ENCODE data around the gene CCDC158.
"Not testable (repeated sequence)": the region's sequence is repeated elsewhere in the genome, so short reads cannot be mapped to it uniquely, and the experiment has no call there.

CCDC158 gene

GRCh38 chr4:76311896-76312331 lies 109.0 kb downstream of the CCDC158 start:
- no peak for DNase-seq (ENCODE audit: low read depth in 3 of 3)

GRCh38 chr4:76310683-76311082 lies 110.3 kb downstream of the CCDC158 start:
- DNase-seq (ENCODE audit: low read depth in 3 of 3) = no peak

GRCh38 chr4:76309939-76310550 lies 110.9 kb downstream of the CCDC158 start:
- DNase-seq (ENCODE audit: low read depth in 3 of 3) = no peak

- no peak for DNase-seq (ENCODE audit: low read depth in 3 of 3)
Measured at GRCh38 chr4:76308548-76308947, 112.4 kb downstream of the CCDC158 start.

GRCh38 chr4:76307660-76308014 lies 113.3 kb downstream of the CCDC158 start:
- no peak for DNase-seq (ENCODE audit: low read depth in 3 of 3)

GRCh38 chr4:76306882-76307659 lies 113.9 kb downstream of the CCDC158 start:
- DNase-seq (ENCODE audit: low read depth in 3 of 3) = peak in 1 of 3 donors; percentile 24

GRCh38 chr4:76305971-76306881 lies 114.7 kb downstream of the CCDC158 start, which contains the start of gene STBD1:
TSS of gene STBD1 (plus strand) at chr4:76306733. CDS start at chr4:76306770, 37 bp downstream.
- DNase-seq (ENCODE audit: low read depth in 3 of 3) = peak in 1 of 3 donors; percentile 21

GRCh38 chr4:76305033-76305687 lies 115.8 kb downstream of the CCDC158 start:
- DNase-seq (ENCODE audit: low read depth in 3 of 3) = peak in 1 of 3 donors; percentile 4

GRCh38 chr4:76302826-76303438 lies 118.0 kb downstream of the CCDC158 start:
- no peak for DNase-seq (ENCODE audit: low read depth in 3 of 3)

- DNase-seq (ENCODE audit: low read depth in 3 of 3) = no peak
Measured at GRCh38 chr4:76301775-76302162, 119.2 kb downstream of the CCDC158 start.

GRCh38 chr4:76301068-76301774 lies 119.7 kb downstream of the CCDC158 start:
- DNase-seq (ENCODE audit: low read depth in 3 of 3) = peak in 2 of 3 donors; percentile 22 to 29

GRCh38 chr4:76300012-76300411 lies 120.9 kb downstream of the CCDC158 start:
- no peak for DNase-seq (ENCODE audit: low read depth in 3 of 3)

GRCh38 chr4:76298227-76298626 lies 122.7 kb downstream of the CCDC158 start:
- no peak for DNase-seq (ENCODE audit: low read depth in 3 of 3)

- no peak for DNase-seq (ENCODE audit: low read depth in 3 of 3)
Measured at GRCh38 chr4:76296286-76296820, 124.6 kb downstream of the CCDC158 start.

- DNase-seq (ENCODE audit: low read depth in 3 of 3) = no peak
Measured at GRCh38 chr4:76293772-76294171, 127.2 kb downstream of the CCDC158 start.

GRCh38 chr4:76292730-76293129 lies 128.2 kb downstream of the CCDC158 start:
- no peak for DNase-seq (ENCODE audit: low read depth in 3 of 3)

GRCh38 chr4:76287811-76288210 lies 133.1 kb downstream of the CCDC158 start:
- DNase-seq (ENCODE audit: low read depth in 3 of 3) = not testable (repeated sequence)

GRCh38 chr4:76283900-76284299 lies 137.0 kb downstream of the CCDC158 start:
- no peak for DNase-seq (ENCODE audit: low read depth in 3 of 3)

- DNase-seq (ENCODE audit: low read depth in 3 of 3) = no peak
Measured at GRCh38 chr4:76282941-76283689, 137.8 kb downstream of the CCDC158 start.
